ENCODE data around the gene GOLGA8O. TPM values are rescaled to one million over a fixed set of nuclear protein-coding genes. Genes with fewer than 3 reads are reported as not detected.
A peak's percentile ranks its signal among the peaks of the same experiment; 100 is the strongest.
"Not testable (repeated sequence)": the region's sequence is repeated elsewhere in the genome, so short reads cannot be mapped to it uniquely, and the experiment has no call there.

The GOLGA8O gene
- polyA plus RNA-seq, 2 of the 4 experiments (the other 2 are of a cell fraction), result 0.39 to 1.0 TPM

DNA sequence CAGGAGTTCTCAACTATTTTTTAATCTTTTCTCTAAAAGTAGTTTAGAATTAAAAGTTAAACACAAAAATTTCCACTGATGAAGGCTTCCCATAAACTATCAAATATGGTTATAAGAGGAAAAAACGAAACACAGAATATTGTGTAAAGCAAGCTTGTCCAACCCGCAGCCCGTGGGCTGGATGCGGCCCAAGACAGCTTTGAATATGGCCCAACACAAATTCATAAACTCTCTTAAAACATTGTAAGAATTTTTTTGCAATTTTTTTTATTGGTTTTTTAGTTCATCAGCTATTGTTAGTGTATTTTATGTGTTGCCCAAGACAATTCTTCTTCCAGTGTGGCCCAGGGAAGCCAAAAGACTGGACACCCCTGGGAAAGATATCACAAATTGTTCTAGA is 28.9 kb downstream of the GOLGA8O start:
- POLR2A ChIA-PET, ATAC-seq: not testable (repeated sequence)

DNA sequence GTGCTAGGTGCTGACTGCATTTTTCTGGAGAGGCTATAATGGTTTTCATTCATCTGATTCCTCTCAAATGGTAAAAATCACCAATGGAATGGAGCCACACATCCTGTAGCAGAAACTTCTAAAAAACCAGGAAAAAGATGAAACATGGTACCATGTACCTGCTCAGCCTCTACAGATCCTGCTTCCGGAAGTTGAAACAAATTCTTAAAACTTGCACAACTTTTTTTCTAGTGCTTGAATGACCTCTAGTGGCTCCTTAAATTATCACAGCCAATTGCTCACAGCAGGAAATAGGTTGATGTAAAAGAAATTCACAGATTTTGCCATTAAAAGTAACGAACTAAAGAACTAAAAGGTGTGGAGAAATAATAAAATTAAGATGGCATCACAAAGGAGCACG is 47.5 kb downstream of the GOLGA8O start:
- DNase-seq (ENCODE audit: low read depth in 1 of 2, low spot score in 1 of 2); CTCF ChIA-PET; FAIRE-seq: not testable (repeated sequence)

More for the DNA sequence above, 28.9 kb downstream of the GOLGA8O start:
- H3K4me2 ChIP-seq; CTCF ChIA-PET; H3K4me1 ChIP-seq; H3K27ac ChIP-seq; H3K4me3 ChIP-seq; H3K9me3 ChIP-seq; FAIRE-seq; DNase-seq (ENCODE audit: low read depth in 1 of 2, low spot score in 1 of 2): not testable (repeated sequence)
- 91% methylated on average over 4 of the region's 4 CpGs for WGBS (ENCODE audit: missing lambda C conversion rate)

GRCh38 chr15:32403192-32403591 is 52.2 kb downstream of the GOLGA8O start, which contains the start of gene GOLGA8K:
TSS of gene GOLGA8K (minus strand) at chr15:32403292. CDS start at chr15:32403194, 98 bp downstream.
- H3K9me3 ChIP-seq; ATAC-seq; H3K4me3 ChIP-seq; POLR2A ChIA-PET; DNase-seq (ENCODE audit: low read depth in 1 of 2, low spot score in 1 of 2); H3K27ac ChIP-seq; H3K4me2 ChIP-seq; H3K4me1 ChIP-seq; CTCF ChIA-PET; FAIRE-seq: not testable (repeated sequence)
- WGBS (ENCODE audit: missing lambda C conversion rate), result 78% methylated on average over 3 of the region's 8 CpGs

More for the DNA sequence above, 47.5 kb downstream of the GOLGA8O start:
- 0% methylated on average over 2 of the region's 3 CpGs for WGBS (ENCODE audit: missing lambda C conversion rate)
- H3K9me3 ChIP-seq, POLR2A ChIA-PET, H3K27ac ChIP-seq, H3K4me1 ChIP-seq, H3K4me2 ChIP-seq, H3K4me3 ChIP-seq: not testable (repeated sequence)
- TF ChIP-seq CEBPB (IDR thresholded peaks at IDR 0.05), result 0 out of 4 replicates have a peak, but pooled peaks of 1 of the 2 experiments have one; percentile 16
- TF ChIP-seq RAD21 (conservative IDR thresholded peaks at IDR 0.05 in 1 of 2, IDR thresholded peaks at IDR 0.05 in 1 of 2), result peak in 1 of 2 experiments; percentile 25; a peak in 2 of 5 replicates
- TF ChIP-seq, protein P1, sequence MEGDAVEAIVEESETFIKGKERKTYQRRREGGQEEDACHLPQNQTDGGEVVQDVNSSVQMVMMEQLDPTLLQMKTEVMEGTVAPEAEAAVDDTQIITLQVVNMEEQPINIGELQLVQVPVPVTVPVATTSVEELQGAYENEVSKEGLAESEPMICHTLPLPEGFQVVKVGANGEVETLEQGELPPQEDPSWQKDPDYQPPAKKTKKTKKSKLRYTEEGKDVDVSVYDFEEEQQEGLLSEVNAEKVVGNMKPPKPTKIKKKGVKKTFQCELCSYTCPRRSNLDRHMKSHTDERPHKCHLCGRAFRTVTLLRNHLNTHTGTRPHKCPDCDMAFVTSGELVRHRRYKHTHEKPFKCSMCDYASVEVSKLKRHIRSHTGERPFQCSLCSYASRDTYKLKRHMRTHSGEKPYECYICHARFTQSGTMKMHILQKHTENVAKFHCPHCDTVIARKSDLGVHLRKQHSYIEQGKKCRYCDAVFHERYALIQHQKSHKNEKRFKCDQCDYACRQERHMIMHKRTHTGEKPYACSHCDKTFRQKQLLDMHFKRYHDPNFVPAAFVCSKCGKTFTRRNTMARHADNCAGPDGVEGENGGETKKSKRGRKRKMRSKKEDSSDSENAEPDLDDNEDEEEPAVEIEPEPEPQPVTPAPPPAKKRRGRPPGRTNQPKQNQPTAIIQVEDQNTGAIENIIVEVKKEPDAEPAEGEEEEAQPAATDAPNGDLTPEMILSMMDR (IDR thresholded peaks at IDR 0.05), result peak; percentile 34; the same call in 2 of the 3 replicates
- 0 out of 6 replicates have a peak, but pooled peaks of 1 of the 2 experiments have one; percentile 24 for ATAC-seq

DNA sequence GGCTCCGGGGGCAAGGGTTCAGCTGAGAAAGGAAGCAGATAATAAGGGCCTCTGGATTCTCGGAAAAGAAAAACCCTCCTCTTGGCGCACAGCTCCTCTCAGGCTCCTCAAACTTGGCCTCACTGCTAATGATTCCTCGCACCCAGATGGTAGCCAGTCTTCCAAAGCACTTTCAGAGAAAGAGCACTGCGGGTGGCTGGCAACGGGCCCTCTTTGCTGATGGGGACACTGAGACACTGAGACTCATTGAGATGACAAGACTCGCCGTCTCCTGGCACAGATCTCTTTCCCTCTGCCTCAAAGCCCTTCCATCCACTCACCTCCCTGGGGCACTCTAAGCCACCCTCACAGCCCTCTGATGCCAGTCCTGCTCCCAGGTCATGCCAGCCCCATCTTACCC is 58.9 kb downstream of the GOLGA8O start:
- H3K4me1 ChIP-seq; H3K27ac ChIP-seq; H3K9me3 ChIP-seq; ATAC-seq; H3K4me2 ChIP-seq; FAIRE-seq; DNase-seq (ENCODE audit: low read depth in 1 of 2, low spot score in 1 of 2); POLR2A ChIA-PET; CTCF ChIA-PET; H3K4me3 ChIP-seq: not testable (repeated sequence)
- WGBS (ENCODE audit: missing lambda C conversion rate), result 33% methylated on average over 1 of the region's 8 CpGs

Small RNA genes within 50 kb of the gene (small RNA-seq; reads per million reads assigned to genes)
- gene AC135983.5 (0 reads per million in 6 experiments), gene RF00096 (0 reads per million in 6 experiments), gene RN7SL539P (0 reads per million in 6 experiments)

Other genes starting within 250 kb of the GOLGA8O start
- 0.77 and 0.83 TPM in 2 replicates for gene GOLGA8K, start 52.3 kb downstream of the GOLGA8O start, polyA plus RNA-seq (2011; rRNA removed)
- gene GOLGA8K, start 52.3 kb downstream of the GOLGA8O start, polyA plus RNA-seq (2017; fragmentation: RNase III; extraction: RNeasy Plus Mini Kit Qiagen cat#74134 plus additional on column Dnase treatment), result 0.43 to 0.87 TPM (median 0.75 TPM) in 3 replicates
- gene GOLGA8N, start 137.8 kb upstream of the GOLGA8O start, polyA plus RNA-seq (2011; rRNA removed), result 3.1 and 3.3 TPM in 2 replicates
- 3.0 to 3.9 TPM (median 3.0 TPM) in 3 replicates for gene GOLGA8N, start 137.8 kb upstream of the GOLGA8O start, polyA plus RNA-seq (2017; fragmentation: RNase III; extraction: RNeasy Plus Mini Kit Qiagen cat#74134 plus additional on column Dnase treatment)
- 39.3 and 41.4 TPM in 2 replicates for gene ARHGAP11A, start 159.9 kb upstream of the GOLGA8O start, polyA plus RNA-seq (2011; rRNA removed)
- gene ARHGAP11A, start 159.9 kb upstream of the GOLGA8O start, polyA plus RNA-seq (2017; fragmentation: RNase III; extraction: RNeasy Plus Mini Kit Qiagen cat#74134 plus additional on column Dnase treatment), result 90.9 to 121 TPM (median 121 TPM) in 3 replicates
- 9.4 and 10.5 TPM in 2 replicates for gene SCG5, start 186.1 kb upstream of the GOLGA8O start, polyA plus RNA-seq (2011; rRNA removed)
- gene SCG5, start 186.1 kb upstream of the GOLGA8O start, polyA plus RNA-seq (2017; fragmentation: RNase III; extraction: RNeasy Plus Mini Kit Qiagen cat#74134 plus additional on column Dnase treatment), result 0.72 to 1.7 TPM (median 1.4 TPM) in 3 replicates